HepG2 (cell line): Measurements from ENCODE around the gene UBASH3A. TPM values are rescaled to one million over a fixed set of nuclear protein-coding genes. Genes with fewer than 3 reads are reported as not detected.
A peak's percentile ranks its signal among the peaks of the same experiment; 100 is the strongest.

Source experiments
- ATAC-seq: fragments of 200-7000 bp; cut with Tn5 transposase; 3 replicates; pipeline ENCODE4 v1.9.1; 2020; ENCODE audit warnings: mild to moderate bottlenecking, moderate library complexity
- BruUV-seq: library from RNA; stranded (reverse); fragments of 400-500 nt; replicated peaks from 2 replicates; lab custom pipeline; 2021; lab: Mats Ljungman, UMichigan
- CTCF ChIA-PET: fragments of 300-600 bp; formaldehyde crosslinking; extraction: SDS; loops from one replicate; lab custom pipeline; 2021; ENCODE audit warnings: low total read pairs, inconsistent platforms, low intra/inter-chr PET ratio; lab: Yijun Ruan, JAX
- POLR2A ChIA-PET: fragments of 350-600 bp; sonication (Branson Sonifier 250); formaldehyde crosslinking; loops from one replicate; lab custom pipeline; 2020; ENCODE audit warnings: antibody characterized with exemption, inconsistent platforms; lab: Yijun Ruan, JAX
- DNase-seq: peaks from one replicate; pipeline ENCODE4 v3.0.0-alpha.2; 2015; ENCODE audit warnings: low spot score
- FAIRE-seq: peaks from 3 replicates; lab custom pipeline; 2011; peaks lifted over from hg19 to GRCh38; lab: Jason Lieb, UNC
- H2AFZ ChIP-seq: one replicate; pipeline ENCODE4 v1.6.1; 2011; ENCODE audit warnings: low read length, inconsistent platforms
- H3K27ac ChIP-seq: fragments of 300-600 bp; 3 replicates; pipeline ENCODE4 v1.8.0; 2011; ENCODE audit warnings: mixed run types, mild to moderate bottlenecking, mixed read lengths, low read length, inconsistent platforms; ENCODE audit not compliant: insufficient read depth; ENCODE audit errors: extremely low read length
- H3K27me3 ChIP-seq, 2 experiments: fragments of 200-600 bp in 1 of 2; 2 replicates in 1 of 2; 3 replicates in 1 of 2; pipeline versions ENCODE4 v1.6.0 to v1.8.0; 2011; ENCODE audit warnings: low read length in 2 of 2, mild to moderate bottlenecking in 2 of 2, moderate library complexity in 2 of 2, inconsistent platforms in 1 of 2; ENCODE audit not compliant: insufficient read depth in 2 of 2, control insufficient read depth in 1 of 2
- H3K36me3 ChIP-seq, 2 experiments: fragments of 200-600 bp in 1 of 2; replicated peaks in 1 of 2; 2 replicates in 1 of 2; 3 replicates in 1 of 2; pipeline versions ENCODE4 v1.5.1 to v1.8.0; 2011; ENCODE audit warnings: low read length in 2 of 2, inconsistent platforms in 1 of 2; ENCODE audit not compliant: insufficient read depth in 2 of 2, control insufficient read depth in 1 of 2
- H3K4me1 ChIP-seq: 2 replicates; pipeline ENCODE4 v1.5.1; 2012; ENCODE audit warnings: low read length, inconsistent platforms; ENCODE audit not compliant: insufficient read depth
- H3K4me2 ChIP-seq: 2 replicates; pipeline ENCODE4 v1.6.0; 2011; ENCODE audit warnings: low read depth, low read length, inconsistent platforms
- H3K4me3 ChIP-seq, 3 experiments: fragments of 200-600 bp in 1 of 3; sonication (generic), shearing (Covaris generic) in 1 of 3; replicated peaks in 1 of 3; 2 replicates each; pipeline ENCODE4 v1.5.1; 2011 to 2016; ENCODE audit warnings: low read length in 3 of 3, inconsistent platforms in 2 of 3, low read depth in 2 of 3, mild to moderate bottlenecking in 2 of 3, control low read depth in 1 of 3, mixed read lengths in 1 of 3; ENCODE audit not compliant: insufficient read depth in 1 of 3
- H3K79me2 ChIP-seq: one replicate; pipeline ENCODE4 v1.6.1; 2011; ENCODE audit warnings: low read length, inconsistent platforms; ENCODE audit not compliant: insufficient read depth
- H3K9ac ChIP-seq: 2 replicates; pipeline ENCODE4 v1.6.0; 2011; ENCODE audit warnings: mild to moderate bottlenecking, low read depth, low read length, inconsistent platforms; ENCODE audit not compliant: insufficient read depth
- H3K9me3 ChIP-seq: 2 replicates; pipeline ENCODE4 v1.5.1; 2012; ENCODE audit warnings: mild to moderate bottlenecking, low read length
- H4K20me1 ChIP-seq: 2 replicates; pipeline ENCODE4 v1.6.0; 2011; ENCODE audit warnings: inconsistent platforms, mild to moderate bottlenecking, low read length, moderate library complexity; ENCODE audit not compliant: insufficient read depth
- CEBPB ChIP-seq: IDR thresholded peaks from 2 replicates; pipeline ENCODE4 v1.6.1; 2011; ENCODE audit warnings: low read depth, low read length, improper control_type of control experiment, borderline replicate concordance
- CHCHD3 ChIP-seq: sonication (generic); formaldehyde crosslinking; IDR thresholded peaks from 2 replicates; pipeline ENCODE4 v1.8.0; 2022; ENCODE audit warnings: mild to moderate bottlenecking, missing genetic modification reagents, moderate library complexity
- GMEB2 ChIP-seq: IDR thresholded peaks from 2 replicates; pipeline ENCODE4 v1.6.1; 2016; ENCODE audit warnings: missing biosample characterization, missing genetic modification reagents, low read depth
- PHF5A ChIP-seq: IDR thresholded peaks from one replicate; pipeline ENCODE4 v1.6.1; 2018; ENCODE audit warnings: low read depth, missing genetic modification reagents; ENCODE audit not compliant: unreplicated experiment
- ZFP41 ChIP-seq: sonication (generic); formaldehyde crosslinking; IDR thresholded peaks from 2 replicates; pipeline ENCODE4 v1.4.0; 2020; ENCODE audit warnings: mild to moderate bottlenecking, missing genetic modification reagents, borderline replicate concordance
- ZFP62 ChIP-seq: sonication (generic); formaldehyde crosslinking; IDR thresholded peaks from 2 replicates; pipeline ENCODE4 v1.4.0; 2020; ENCODE audit warnings: missing genetic modification reagents
- ZNF652 ChIP-seq: IDR thresholded peaks from 2 replicates; pipeline ENCODE4 v1.6.1; 2016; ENCODE audit warnings: low read depth, borderline replicate concordance
- WGBS: methylation state at CpG from one replicate; pipeline ENCODE4 v1.1.6; 2017; ENCODE audit warnings: low lambda C conversion rate; 5-methylcytosine and 5-hydroxymethylcytosine counted together
- in situ Hi-C: cut with HindIII; loops from 2 replicates; pipeline ENCODE4 v1.10.0; 2017; ENCODE audit warnings: low pct_unique_long_range_greater_than_20kb; ENCODE audit not compliant: extremely low pct_ligation_motif_present
- intact Hi-C: fragments of 100-400 bp; cut with micrococcal nuclease; formaldehyde crosslinking; loops from one replicate; pipeline ENCODE4 v1.10.0; 2022; ENCODE audit not compliant: unreplicated experiment
- polyA plus RNA-seq, 8 experiments: library from polyadenylated mRNA; depleted of rRNA in 3 of 8; stranded (reverse) in 7 of 8; unstranded in 1 of 8; fragments of >200 nt; fragmentation: Illumina TruSeq in 4 of 8; extraction: Trizol in 4 of 8; gene quantifications; 2 replicates each; pipeline versions ENCODE4 v1.2.1 to v1.2.3, GENCODE V29; 2011 to 2016; ENCODE audit warnings: low read depth in 4 of 8, missing spikeins in 1 of 8, mixed read lengths in 1 of 8; ENCODE audit not compliant: insufficient read depth in 1 of 8
- total RNA-seq, 5 experiments: library from RNA; depleted of rRNA; stranded (reverse); fragments of >200 nt; fragmentation: Illumina TruSeq; extraction: Trizol; gene quantifications; 2 replicates each; pipeline ENCODE4 v1.2.3, GENCODE V29; 2016; ENCODE audit warnings: low read depth in 1 of 5
- TF ChIP-seq, protein P1 (sequence below): IDR thresholded peaks from 2 replicates; pipeline ENCODE4 v1.6.1; 2012; ENCODE audit warnings: low read length, improper control_type of control experiment

Gene UBASH3A
- total and polyA plus RNA-seq, 2 of the 13 experiments (the other 11 are each of a cell fraction or from before 2014, with no cell fraction given) = not detected

DNA sequence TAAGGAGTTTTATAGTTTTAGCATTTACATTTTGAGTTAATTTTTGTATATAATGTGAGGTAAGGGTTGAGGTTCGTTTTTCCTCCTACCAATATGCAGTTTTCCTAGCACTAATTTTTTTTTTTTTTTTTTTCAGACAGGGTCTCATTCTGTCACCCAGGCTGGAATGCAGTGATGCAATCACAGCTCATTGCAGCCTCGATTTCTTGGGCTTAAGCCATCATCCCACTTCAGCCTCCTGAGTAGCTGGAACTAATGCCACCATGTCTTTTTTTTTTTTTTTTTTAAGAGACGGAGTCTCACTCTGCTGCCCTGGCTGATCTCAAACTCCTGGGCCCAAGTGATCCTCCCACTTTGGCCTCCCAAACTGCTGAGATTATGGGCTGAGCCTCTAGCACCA, 2.5 kb upstream of the UBASH3A start:
- ChIA-PET CTCF (no interaction called here), POLR2A (interaction anchor here (2.0 kb wide), 1 partner anchor 12 kb away, joined by 5 read pairs; no protein-coding TSS in a partner anchor)
- Histone ChIP-seq H2AFZ (no peak overlapping the region), H3K27ac (no peak overlapping the region), H3K9ac (no peak overlapping the region), H3K36me3 (no peaks in the 10 kb centered on the region), H3K4me2 (no peak overlapping the region), H4K20me1 (no peaks in the 10 kb centered on the region), H3K4me3 (no peak overlapping the region), H3K9me3 (peaks cover 9% of the 10 kb centered on the region), H3K4me1 (peaks cover 38% of the 10 kb centered on the region), H3K27me3 (peaks cover 0 to 2% of the 10 kb centered on the region in 2 experiments; a peak in 2 of 5 replicates), H3K79me2 (no peaks in the 10 kb centered on the region)
- ATAC-seq (no peak), FAIRE-seq (no peak), DNase-seq (no peak)
- no peak for TF ChIP-seq GMEB2
- no peak for TF ChIP-seq ZFP41 (CRISPR knock-in tag)
- TF ChIP-seq CHCHD3 = no peak
- TF ChIP-seq PHF5A (CRISPR knock-in tag) = no peak
- TF ChIP-seq, protein P1, sequence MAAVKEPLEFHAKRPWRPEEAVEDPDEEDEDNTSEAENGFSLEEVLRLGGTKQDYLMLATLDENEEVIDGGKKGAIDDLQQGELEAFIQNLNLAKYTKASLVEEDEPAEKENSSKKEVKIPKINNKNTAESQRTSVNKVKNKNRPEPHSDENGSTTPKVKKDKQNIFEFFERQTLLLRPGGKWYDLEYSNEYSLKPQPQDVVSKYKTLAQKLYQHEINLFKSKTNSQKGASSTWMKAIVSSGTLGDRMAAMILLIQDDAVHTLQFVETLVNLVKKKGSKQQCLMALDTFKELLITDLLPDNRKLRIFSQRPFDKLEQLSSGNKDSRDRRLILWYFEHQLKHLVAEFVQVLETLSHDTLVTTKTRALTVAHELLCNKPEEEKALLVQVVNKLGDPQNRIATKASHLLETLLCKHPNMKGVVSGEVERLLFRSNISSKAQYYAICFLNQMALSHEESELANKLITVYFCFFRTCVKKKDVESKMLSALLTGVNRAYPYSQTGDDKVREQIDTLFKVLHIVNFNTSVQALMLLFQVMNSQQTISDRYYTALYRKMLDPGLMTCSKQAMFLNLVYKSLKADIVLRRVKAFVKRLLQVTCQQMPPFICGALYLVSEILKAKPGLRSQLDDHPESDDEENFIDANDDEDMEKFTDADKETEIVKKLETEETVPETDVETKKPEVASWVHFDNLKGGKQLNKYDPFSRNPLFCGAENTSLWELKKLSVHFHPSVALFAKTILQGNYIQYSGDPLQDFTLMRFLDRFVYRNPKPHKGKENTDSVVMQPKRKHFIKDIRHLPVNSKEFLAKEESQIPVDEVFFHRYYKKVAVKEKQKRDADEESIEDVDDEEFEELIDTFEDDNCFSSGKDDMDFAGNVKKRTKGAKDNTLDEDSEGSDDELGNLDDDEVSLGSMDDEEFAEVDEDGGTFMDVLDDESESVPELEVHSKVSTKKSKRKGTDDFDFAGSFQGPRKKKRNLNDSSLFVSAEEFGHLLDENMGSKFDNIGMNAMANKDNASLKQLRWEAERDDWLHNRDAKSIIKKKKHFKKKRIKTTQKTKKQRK = no peak
- peak; percentile 8; the same call in 1 of the 2 replicates for TF ChIP-seq CEBPB
- no peak for TF ChIP-seq ZFP62
- no peak for TF ChIP-seq ZNF652 (CRISPR knock-in tag)
- no TSS peak for BruUV-seq
- in situ Hi-C loops = no loop called here
- intact Hi-C loops = no loop called here
- WGBS = 28% methylated on average over 3 of the region's 3 CpGs
